K562 (cell line): ENCODE measurements around the gene NRXN2. TPM values are rescaled to one million over a fixed set of nuclear protein-coding genes. Genes with fewer than 3 reads are reported as not detected.
A peak's percentile ranks its signal among the peaks of the same experiment; 100 is the strongest.

Experiments
- BRD4 ChIP-seq: fragments of 200-600 bp; sonication (generic); IDR thresholded peaks from 2 replicates; pipeline ENCODE4 v1.6.1; 2017; ENCODE audit warnings: inconsistent platforms
- ETV5 ChIP-seq: sonication (generic); formaldehyde crosslinking; IDR thresholded peaks from 2 replicates; pipeline ENCODE4 v1.4.0; 2020; ENCODE audit warnings: low read depth, mild to moderate bottlenecking, missing genetic modification reagents
- FOS ChIP-seq: IDR thresholded peaks from 3 replicates; pipeline ENCODE4 v1.6.1; 2011; ENCODE audit not compliant: insufficient read length; ENCODE audit errors: extremely low read depth
- GABPA ChIP-seq: fragments of 200-800 bp; sonication (Bioruptor generic); conservative IDR thresholded peaks from 2 replicates; pipeline ENCODE4 v1.6.1; 2016; ENCODE audit warnings: low read depth, missing genetic modification characterization, missing compliant biosample characterization
- HDAC2 ChIP-seq: fragments of 450-650 bp; IDR thresholded peaks from 2 replicates; pipeline ENCODE4 v1.6.1; 2016; ENCODE audit warnings: mild to moderate bottlenecking
- HOXB6 ChIP-seq: fragments of 250-450 bp; sonication (Bioruptor Pico); IDR thresholded peaks from 2 replicates; pipeline ENCODE4 v1.5.1; 2022; ENCODE audit warnings: mild to moderate bottlenecking, borderline replicate concordance
- MBD1 ChIP-seq: fragments of 250-450 bp; sonication (Bioruptor Pico); IDR thresholded peaks from 2 replicates; pipeline ENCODE4 v1.8.0; 2022; ENCODE audit warnings: inconsistent platforms
- MYC ChIP-seq, 2 experiments: fragments of 250-450 bp in 1 of 2; sonication (Bioruptor Pico) in 1 of 2; IDR thresholded peaks; 2 replicates each; pipeline versions ENCODE4 v1.5.1 to v1.6.1; 2012 to 2021; ENCODE audit warnings: low read depth in 2 of 2, borderline replicate concordance in 1 of 2, improper control_type of control experiment in 1 of 2, low read length in 1 of 2, mild to moderate bottlenecking in 1 of 2, moderate library complexity in 1 of 2
- PHF20 ChIP-seq: fragments of 450-650 bp; IDR thresholded peaks from 2 replicates; pipeline ENCODE4 v1.6.1; 2018; ENCODE audit not compliant: partially characterized antibody
- POLR2AphosphoS2 ChIP-seq: IDR thresholded peaks from 2 replicates; pipeline ENCODE4 v1.6.1; 2012; ENCODE audit warnings: low read length, improper control_type of control experiment
- SRSF3 ChIP-seq: fragments of 200-400 bp; formaldehyde crosslinking; IDR thresholded peaks from 2 replicates; pipeline ENCODE4 v1.6.1; 2016; ENCODE audit warnings: mild to moderate bottlenecking, low read length, moderate library complexity; ENCODE audit not compliant: insufficient read depth
- STAT5B ChIP-seq: fragments of 250-450 bp; sonication (Bioruptor Pico); IDR thresholded peaks from 2 replicates; pipeline ENCODE4 v1.8.0; 2021; ENCODE audit warnings: mild to moderate bottlenecking, inconsistent platforms
- SUPT5H ChIP-seq: fragments of 450-650 bp; IDR thresholded peaks from 2 replicates; pipeline ENCODE4 v1.6.1; 2016
- TAF1 ChIP-seq: IDR thresholded peaks from 2 replicates; pipeline ENCODE4 v1.6.1; 2011; ENCODE audit warnings: mild to moderate bottlenecking, low read length, moderate library complexity; ENCODE audit not compliant: insufficient read depth, control insufficient read depth, severe bottlenecking; ENCODE audit errors: extremely low read depth
- YY1 ChIP-seq, 3 experiments: IDR thresholded peaks; 2 replicates each; pipeline ENCODE4 v1.6.1; 2011; ENCODE audit warnings: low read length in 2 of 3, mild to moderate bottlenecking in 2 of 3, moderate library complexity in 2 of 3, borderline replicate concordance in 1 of 3, control low read depth in 1 of 3, low read depth in 1 of 3; ENCODE audit not compliant: insufficient read depth in 3 of 3, insufficient replicate concordance in 2 of 3, control insufficient read depth in 1 of 3, insufficient read length in 1 of 3; ENCODE audit errors: extremely low read depth in 1 of 3
- ZFP30 ChIP-seq: fragments of 250-450 bp; sonication (Bioruptor Pico); IDR thresholded peaks from 2 replicates; pipeline ENCODE4 v1.8.0; 2022; ENCODE audit warnings: moderate library complexity, mild to moderate bottlenecking, inconsistent platforms, borderline replicate concordance
- ZHX1 ChIP-seq: fragments of 150-350 bp; conservative IDR thresholded peaks from 2 replicates; pipeline ENCODE4 v1.6.1; 2014; ENCODE audit warnings: low read length
- ZKSCAN1 ChIP-seq: fragments of 150-350 bp; IDR thresholded peaks from 2 replicates; pipeline ENCODE4 v1.6.1; 2016; ENCODE audit warnings: low read depth, low read length
- ZNF224 ChIP-seq: sonication (generic); formaldehyde crosslinking; IDR thresholded peaks from 2 replicates; pipeline ENCODE4 v1.8.0; 2022; ENCODE audit warnings: mild to moderate bottlenecking, missing genetic modification reagents
- ZNF717 ChIP-seq: fragments of 250-450 bp; sonication (Bioruptor Pico); IDR thresholded peaks from 2 replicates; pipeline ENCODE4 v1.5.0; 2021
- ZNF76 ChIP-seq: fragments of 250-450 bp; sonication (Bioruptor Pico); IDR thresholded peaks from 2 replicates; pipeline ENCODE4 v1.4.0; 2020; ENCODE audit warnings: mild to moderate bottlenecking, moderate library complexity, borderline replicate concordance
- ZNF785 ChIP-seq: fragments of 250-450 bp; sonication (Bioruptor Pico); IDR thresholded peaks from 2 replicates; pipeline ENCODE4 v1.4.0; 2020; ENCODE audit warnings: mild to moderate bottlenecking
- polyA plus RNA-seq, 8 experiments: library from polyadenylated mRNA; depleted of rRNA in 4 of 8; stranded (reverse) in 5 of 8; unstranded in 3 of 8; fragments of >200 nt; fragmentation: Nextera tagmentation in 2 of 8; fragmentation: Illumina TruSeq in 1 of 8; extraction: Ambion mirVana in 2 of 8; extraction: Trizol in 1 of 8; gene quantifications; 2 replicates each; pipeline versions ENCODE4 v1.2.1 to v1.2.3, GENCODE V29; 2011 to 2014; ENCODE audit warnings: inconsistent platforms in 1 of 8, missing spikeins in 1 of 8
- total RNA-seq, 7 experiments: library from RNA; depleted of rRNA in 6 of 7; stranded (reverse); fragments of >200 nt in 6 of 7; fragmentation: Illumina TruSeq in 2 of 7; extraction: Trizol in 2 of 7; gene quantifications; 2 replicates each; pipeline versions ENCODE4 v1.2.1 to v1.2.3, GENCODE V29; 2011 to 2021; ENCODE audit warnings: low replicate concordance in 1 of 7
- TF ChIP-seq, protein P1 (sequence below): fragments of 450-650 bp; IDR thresholded peaks from 2 replicates; pipeline ENCODE4 v1.6.1; 2016

NRXN2 gene
- total and polyA plus RNA-seq, 9 of the 15 experiments (the other 6 are each of a cell fraction or from before 2014, with no cell fraction given), result 0.07 to 0.47 (median 0.15) TPM; not detected in 4

DNA sequence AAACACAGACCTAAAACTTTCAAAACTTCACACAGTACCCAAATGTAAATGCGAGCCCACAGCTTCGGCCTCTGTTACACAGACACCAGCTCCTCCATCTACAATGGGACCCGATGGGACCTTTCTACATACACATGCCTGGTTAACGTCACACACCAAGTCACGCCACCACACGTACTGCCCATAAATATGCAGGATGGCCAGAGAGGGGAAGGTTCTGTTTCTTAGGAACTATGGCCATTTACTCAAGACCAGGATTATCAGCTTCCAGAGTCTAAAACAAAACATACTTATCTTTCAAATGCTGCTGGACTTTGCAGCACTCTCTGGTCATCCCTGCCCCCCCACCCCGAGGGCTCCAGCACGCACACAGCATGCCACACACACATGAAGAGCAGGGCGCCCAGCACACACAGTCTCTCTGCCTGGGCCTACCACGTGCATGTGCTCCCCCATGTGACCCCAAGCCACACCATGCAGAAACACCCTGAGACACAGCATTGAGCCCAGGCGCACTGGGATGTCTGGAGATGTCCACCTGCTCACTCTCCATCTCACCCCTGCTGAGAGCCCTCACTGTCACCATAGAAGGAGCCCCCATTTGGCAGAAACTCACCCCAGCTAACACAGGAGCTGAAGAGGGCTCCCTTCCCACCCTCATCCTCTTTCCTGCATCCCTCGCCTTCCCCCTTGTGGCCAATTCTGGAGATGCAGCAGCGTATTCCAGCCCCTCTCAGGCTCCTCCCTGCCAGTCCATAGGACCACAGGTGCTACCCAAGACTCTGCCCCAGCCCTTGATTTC is 70.2 kb downstream of the NRXN2 start (continued):
- TF ChIP-seq SRSF3 (no peak), POLR2AphosphoS2 (no peak), ZHX1 (no peak), ZFP30 (CRISPR knock-in tag) (no peak), ETV5 (no peak), ZNF224 (CRISPR knock-in tag) (no peak), BRD4 (no peak), HOXB6 (CRISPR knock-in tag) (no peak), FOS (no peak), MBD1 (CRISPR knock-in tag) (no peak), HDAC2 (0 out of 2 replicates have a peak, but pooled peaks have one; percentile 29), GABPA (no peak), STAT5B (CRISPR knock-in tag) (no peak), SUPT5H (no peak), YY1 (IDR thresholded peaks at IDR 0.05; ENCODE audit: borderline replicate concordance in 1 of 3, control insufficient read depth in 1 of 3, extremely low read depth in 1 of 3, insufficient read depth in 3 of 3, insufficient read length in 1 of 3, insufficient replicate concordance in 2 of 3, low read depth in 1 of 3, low read length in 2 of 3) (no peak), ZKSCAN1 (no peak; the same call in 1 of the 2 replicates), ZNF785 (CRISPR knock-in tag) (no peak), PHF20 (no peak), MYC (IDR thresholded peaks at IDR 0.05; ENCODE audit: low read depth, low read length) (peak; percentile 61), MYC (CRISPR knock-in tag; IDR thresholded peaks at IDR 0.05; ENCODE audit: borderline replicate concordance, low read depth) (no peak), ZNF76 (no peak), TAF1 (no peak), ZNF717 (no peak)
- TF ChIP-seq, protein P1, sequence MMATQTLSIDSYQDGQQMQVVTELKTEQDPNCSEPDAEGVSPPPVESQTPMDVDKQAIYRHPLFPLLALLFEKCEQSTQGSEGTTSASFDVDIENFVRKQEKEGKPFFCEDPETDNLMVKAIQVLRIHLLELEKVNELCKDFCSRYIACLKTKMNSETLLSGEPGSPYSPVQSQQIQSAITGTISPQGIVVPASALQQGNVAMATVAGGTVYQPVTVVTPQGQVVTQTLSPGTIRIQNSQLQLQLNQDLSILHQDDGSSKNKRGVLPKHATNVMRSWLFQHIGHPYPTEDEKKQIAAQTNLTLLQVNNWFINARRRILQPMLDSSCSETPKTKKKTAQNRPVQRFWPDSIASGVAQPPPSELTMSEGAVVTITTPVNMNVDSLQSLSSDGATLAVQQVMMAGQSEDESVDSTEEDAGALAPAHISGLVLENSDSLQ, result no peak
